ENCODE data around the gene GRHPR.
"Not testable (repeated sequence)": the region's sequence is repeated elsewhere in the genome, so short reads cannot be mapped to it uniquely, and the experiment has no call there.

DNA sequence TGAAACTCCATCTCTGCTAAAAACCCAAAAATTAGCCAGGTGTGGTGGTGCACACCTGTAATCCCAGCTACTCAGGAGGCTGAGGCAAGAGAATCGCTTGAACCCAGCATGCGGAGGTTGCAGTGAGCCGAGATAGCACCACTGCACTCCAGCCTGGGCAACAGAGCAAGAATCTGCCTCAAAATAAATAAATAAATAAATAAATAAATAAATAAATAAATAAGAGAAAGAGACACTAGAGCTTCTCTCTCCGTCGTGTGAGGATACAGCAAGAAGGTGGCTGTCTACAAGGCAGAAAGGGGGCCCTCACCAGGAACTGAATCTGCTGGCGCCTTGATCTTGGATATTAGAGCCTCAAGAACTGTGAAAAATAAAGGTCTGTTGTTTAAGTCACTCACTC lies 51.5 kb downstream of the GRHPR start:
- TF ChIP-seq, protein P1, sequence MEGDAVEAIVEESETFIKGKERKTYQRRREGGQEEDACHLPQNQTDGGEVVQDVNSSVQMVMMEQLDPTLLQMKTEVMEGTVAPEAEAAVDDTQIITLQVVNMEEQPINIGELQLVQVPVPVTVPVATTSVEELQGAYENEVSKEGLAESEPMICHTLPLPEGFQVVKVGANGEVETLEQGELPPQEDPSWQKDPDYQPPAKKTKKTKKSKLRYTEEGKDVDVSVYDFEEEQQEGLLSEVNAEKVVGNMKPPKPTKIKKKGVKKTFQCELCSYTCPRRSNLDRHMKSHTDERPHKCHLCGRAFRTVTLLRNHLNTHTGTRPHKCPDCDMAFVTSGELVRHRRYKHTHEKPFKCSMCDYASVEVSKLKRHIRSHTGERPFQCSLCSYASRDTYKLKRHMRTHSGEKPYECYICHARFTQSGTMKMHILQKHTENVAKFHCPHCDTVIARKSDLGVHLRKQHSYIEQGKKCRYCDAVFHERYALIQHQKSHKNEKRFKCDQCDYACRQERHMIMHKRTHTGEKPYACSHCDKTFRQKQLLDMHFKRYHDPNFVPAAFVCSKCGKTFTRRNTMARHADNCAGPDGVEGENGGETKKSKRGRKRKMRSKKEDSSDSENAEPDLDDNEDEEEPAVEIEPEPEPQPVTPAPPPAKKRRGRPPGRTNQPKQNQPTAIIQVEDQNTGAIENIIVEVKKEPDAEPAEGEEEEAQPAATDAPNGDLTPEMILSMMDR (conservative IDR thresholded peaks at IDR 0.05 in 1 of 2, IDR thresholded peaks at IDR 0.05 in 1 of 2; ENCODE audit: extremely low read depth in 1 of 2, insufficient read depth in 1 of 2, low read depth in 1 of 2, low read length in 2 of 2): not testable (repeated sequence)
- TF ChIP-seq EZH2 (IDR thresholded peaks at IDR 0.05; ENCODE audit: borderline replicate concordance, low read length): not testable (repeated sequence)
